H1 (cell line): ENCODE measurements around the gene VSTM4.

Experiments
- RFX5 ChIP-seq: IDR thresholded peaks from 2 replicates; pipeline ENCODE4 v1.6.1; 2011; ENCODE audit warnings: low read depth, low read length, improper control_type of control experiment, borderline replicate concordance
- SP4 ChIP-seq: IDR thresholded peaks from 2 replicates; pipeline ENCODE4 v1.6.1; 2012; ENCODE audit warnings: low read length, inconsistent platforms

GRCh38 chr10:49132362-49132737, 17.0 kb upstream of the VSTM4 start:
- TF ChIP-seq SP4 (no peak), RFX5 (no peak)
